ENCODE measurements around the gene RNF10.

DNA sequence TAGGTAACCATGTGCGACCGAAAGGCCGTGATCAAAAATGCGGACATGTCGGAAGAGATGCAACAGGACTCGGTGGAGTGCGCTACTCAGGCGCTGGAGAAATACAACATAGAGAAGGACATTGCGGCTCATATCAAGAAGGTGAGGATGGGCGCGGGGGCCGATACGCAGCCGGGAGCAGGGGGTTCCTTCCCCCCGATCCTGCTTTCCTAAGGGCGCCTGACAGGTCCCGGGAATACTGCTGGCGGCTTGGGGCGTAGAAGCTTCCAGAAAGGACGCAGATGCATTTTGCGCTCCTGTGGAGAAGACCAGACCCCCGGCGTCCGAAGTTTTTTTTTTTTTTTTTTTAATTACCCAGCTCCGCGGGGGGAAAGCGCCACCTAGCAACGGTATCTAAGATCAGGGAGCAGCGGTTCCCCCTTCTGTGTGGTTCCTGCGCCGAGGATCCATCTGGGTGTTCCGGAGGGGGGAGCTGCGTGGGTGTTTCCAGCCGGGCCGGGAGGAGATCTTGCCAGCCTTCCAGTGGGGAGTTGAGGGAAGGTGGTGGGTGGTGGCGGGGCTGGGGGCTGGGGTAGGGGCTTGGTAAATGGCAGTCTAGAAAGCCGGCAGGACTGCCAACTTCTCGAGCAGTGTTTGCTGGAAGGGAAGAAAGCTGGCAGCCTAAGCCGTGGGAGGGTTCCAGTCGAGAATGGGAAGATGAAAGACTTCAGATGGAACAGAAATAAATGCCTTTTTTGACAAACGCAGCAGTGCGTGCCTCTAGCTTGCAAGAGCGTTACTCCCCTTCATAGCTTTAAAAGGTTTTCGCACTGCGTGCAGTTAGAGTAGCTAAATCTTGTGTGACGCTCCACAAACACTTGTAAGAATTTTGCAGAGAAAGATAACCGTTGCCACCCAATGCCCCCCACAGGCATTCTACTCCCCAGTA, 37.5 kb upstream of the RNF10 start:
- no peak for TF ChIP-seq POLR2AphosphoS5 (IDR thresholded peaks at IDR 0.05; ENCODE audit: control insufficient read depth, insufficient read depth, low read depth, low read length)
- no peak for TF ChIP-seq MBD2 (IDR thresholded peaks at IDR 0.05; ENCODE audit: borderline replicate concordance, low read depth)
- no peak for TF ChIP-seq NR3C1 (CRISPR knock-in tag; IDR thresholded peaks at IDR 0.05)
- no peak for TF ChIP-seq SMARCB1 (IDR thresholded peaks at IDR 0.05; ENCODE audit: insufficient read length, low read depth)
- TF ChIP-seq, protein P1, sequence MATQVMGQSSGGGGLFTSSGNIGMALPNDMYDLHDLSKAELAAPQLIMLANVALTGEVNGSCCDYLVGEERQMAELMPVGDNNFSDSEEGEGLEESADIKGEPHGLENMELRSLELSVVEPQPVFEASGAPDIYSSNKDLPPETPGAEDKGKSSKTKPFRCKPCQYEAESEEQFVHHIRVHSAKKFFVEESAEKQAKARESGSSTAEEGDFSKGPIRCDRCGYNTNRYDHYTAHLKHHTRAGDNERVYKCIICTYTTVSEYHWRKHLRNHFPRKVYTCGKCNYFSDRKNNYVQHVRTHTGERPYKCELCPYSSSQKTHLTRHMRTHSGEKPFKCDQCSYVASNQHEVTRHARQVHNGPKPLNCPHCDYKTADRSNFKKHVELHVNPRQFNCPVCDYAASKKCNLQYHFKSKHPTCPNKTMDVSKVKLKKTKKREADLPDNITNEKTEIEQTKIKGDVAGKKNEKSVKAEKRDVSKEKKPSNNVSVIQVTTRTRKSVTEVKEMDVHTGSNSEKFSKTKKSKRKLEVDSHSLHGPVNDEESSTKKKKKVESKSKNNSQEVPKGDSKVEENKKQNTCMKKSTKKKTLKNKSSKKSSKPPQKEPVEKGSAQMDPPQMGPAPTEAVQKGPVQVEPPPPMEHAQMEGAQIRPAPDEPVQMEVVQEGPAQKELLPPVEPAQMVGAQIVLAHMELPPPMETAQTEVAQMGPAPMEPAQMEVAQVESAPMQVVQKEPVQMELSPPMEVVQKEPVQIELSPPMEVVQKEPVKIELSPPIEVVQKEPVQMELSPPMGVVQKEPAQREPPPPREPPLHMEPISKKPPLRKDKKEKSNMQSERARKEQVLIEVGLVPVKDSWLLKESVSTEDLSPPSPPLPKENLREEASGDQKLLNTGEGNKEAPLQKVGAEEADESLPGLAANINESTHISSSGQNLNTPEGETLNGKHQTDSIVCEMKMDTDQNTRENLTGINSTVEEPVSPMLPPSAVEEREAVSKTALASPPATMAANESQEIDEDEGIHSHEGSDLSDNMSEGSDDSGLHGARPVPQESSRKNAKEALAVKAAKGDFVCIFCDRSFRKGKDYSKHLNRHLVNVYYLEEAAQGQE (IDR thresholded peaks at IDR 0.05; ENCODE audit: borderline replicate concordance), result no peak; the same call in 1 of the 2 replicates
- TF ChIP-seq, protein P1 (CRISPR knock-in tag; IDR thresholded peaks at IDR 0.05; ENCODE audit: low read depth), result no peak
- TF ChIP-seq, protein P2, sequence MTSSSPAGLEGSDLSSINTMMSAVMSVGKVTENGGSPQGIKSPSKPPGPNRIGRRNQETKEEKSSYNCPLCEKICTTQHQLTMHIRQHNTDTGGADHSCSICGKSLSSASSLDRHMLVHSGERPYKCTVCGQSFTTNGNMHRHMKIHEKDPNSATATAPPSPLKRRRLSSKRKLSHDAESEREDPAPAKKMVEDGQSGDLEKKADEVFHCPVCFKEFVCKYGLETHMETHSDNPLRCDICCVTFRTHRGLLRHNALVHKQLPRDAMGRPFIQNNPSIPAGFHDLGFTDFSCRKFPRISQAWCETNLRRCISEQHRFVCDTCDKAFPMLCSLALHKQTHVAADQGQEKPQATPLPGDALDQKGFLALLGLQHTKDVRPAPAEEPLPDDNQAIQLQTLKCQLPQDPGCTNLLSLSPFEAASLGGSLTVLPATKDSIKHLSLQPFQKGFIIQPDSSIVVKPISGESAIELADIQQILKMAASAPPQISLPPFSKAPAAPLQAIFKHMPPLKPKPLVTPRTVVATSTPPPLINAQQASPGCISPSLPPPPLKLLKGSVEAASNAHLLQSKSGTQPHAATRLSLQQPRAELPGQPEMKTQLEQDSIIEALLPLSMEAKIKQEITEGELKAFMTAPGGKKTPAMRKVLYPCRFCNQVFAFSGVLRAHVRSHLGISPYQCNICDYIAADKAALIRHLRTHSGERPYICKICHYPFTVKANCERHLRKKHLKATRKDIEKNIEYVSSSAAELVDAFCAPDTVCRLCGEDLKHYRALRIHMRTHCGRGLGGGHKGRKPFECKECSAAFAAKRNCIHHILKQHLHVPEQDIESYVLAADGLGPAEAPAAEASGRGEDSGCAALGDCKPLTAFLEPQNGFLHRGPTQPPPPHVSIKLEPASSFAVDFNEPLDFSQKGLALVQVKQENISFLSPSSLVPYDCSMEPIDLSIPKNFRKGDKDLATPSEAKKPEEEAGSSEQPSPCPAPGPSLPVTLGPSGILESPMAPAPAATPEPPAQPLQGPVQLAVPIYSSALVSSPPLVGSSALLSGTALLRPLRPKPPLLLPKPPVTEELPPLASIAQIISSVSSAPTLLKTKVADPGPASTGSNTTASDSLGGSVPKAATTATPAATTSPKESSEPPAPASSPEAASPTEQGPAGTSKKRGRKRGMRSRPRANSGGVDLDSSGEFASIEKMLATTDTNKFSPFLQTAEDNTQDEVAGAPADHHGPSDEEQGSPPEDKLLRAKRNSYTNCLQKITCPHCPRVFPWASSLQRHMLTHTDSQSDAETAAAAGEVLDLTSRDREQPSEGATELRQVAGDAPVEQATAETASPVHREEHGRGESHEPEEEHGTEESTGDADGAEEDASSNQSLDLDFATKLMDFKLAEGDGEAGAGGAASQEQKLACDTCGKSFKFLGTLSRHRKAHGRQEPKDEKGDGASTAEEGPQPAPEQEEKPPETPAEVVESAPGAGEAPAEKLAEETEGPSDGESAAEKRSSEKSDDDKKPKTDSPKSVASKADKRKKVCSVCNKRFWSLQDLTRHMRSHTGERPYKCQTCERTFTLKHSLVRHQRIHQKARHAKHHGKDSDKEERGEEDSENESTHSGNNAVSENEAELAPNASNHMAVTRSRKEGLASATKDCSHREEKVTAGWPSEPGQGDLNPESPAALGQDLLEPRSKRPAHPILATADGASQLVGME (CRISPR knock-in tag; IDR thresholded peaks at IDR 0.05), result no peak
- TF ChIP-seq, protein P3, sequence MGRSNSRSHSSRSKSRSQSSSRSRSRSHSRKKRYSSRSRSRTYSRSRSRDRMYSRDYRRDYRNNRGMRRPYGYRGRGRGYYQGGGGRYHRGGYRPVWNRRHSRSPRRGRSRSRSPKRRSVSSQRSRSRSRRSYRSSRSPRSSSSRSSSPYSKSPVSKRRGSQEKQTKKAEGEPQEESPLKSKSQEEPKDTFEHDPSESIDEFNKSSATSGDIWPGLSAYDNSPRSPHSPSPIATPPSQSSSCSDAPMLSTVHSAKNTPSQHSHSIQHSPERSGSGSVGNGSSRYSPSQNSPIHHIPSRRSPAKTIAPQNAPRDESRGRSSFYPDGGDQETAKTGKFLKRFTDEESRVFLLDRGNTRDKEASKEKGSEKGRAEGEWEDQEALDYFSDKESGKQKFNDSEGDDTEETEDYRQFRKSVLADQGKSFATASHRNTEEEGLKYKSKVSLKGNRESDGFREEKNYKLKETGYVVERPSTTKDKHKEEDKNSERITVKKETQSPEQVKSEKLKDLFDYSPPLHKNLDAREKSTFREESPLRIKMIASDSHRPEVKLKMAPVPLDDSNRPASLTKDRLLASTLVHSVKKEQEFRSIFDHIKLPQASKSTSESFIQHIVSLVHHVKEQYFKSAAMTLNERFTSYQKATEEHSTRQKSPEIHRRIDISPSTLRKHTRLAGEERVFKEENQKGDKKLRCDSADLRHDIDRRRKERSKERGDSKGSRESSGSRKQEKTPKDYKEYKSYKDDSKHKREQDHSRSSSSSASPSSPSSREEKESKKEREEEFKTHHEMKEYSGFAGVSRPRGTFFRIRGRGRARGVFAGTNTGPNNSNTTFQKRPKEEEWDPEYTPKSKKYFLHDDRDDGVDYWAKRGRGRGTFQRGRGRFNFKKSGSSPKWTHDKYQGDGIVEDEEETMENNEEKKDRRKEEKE (IDR thresholded peaks at IDR 0.05; ENCODE audit: borderline replicate concordance in 1 of 2, control insufficient read depth in 1 of 2, low read depth in 2 of 2, low read length in 1 of 2), result no peak
- no peak for TF ChIP-seq PPARD (CRISPR knock-in tag; IDR thresholded peaks at IDR 0.05)
- TF ChIP-seq ZNF311 (CRISPR knock-in tag; IDR thresholded peaks at IDR 0.05), result no peak

Data from K562 (cell line).